ENCODE measurements around the gene DTHD1.

DTHD1 gene

GRCh38 chr4:36269533-36270173, 11.8 kb upstream of the DTHD1 start:
- DNase-seq (ENCODE audit: low read depth in 3 of 3), result no peak

- no peak for DNase-seq (ENCODE audit: low read depth in 3 of 3)
These were observed 8.1 kb upstream of the DTHD1 start for GRCh38 chr4:36273276-36273675.

GRCh38 chr4:36274158-36274557, 7.3 kb upstream of the DTHD1 start:
- DNase-seq (ENCODE audit: low read depth in 3 of 3), result no peak

- DNase-seq (ENCODE audit: low read depth in 3 of 3), result no peak
These were observed 3.9 kb upstream of the DTHD1 start for GRCh38 chr4:36277533-36277932.

GRCh38 chr4:36278789-36279188, 2.6 kb upstream of the DTHD1 start:
- DNase-seq (ENCODE audit: low read depth in 3 of 3), result no peak

- no peak for DNase-seq (ENCODE audit: low read depth in 3 of 3)
These were observed 861 bp upstream of the DTHD1 start for GRCh38 chr4:36280555-36280954.

GRCh38 chr4:36282503-36283030, 1.2 kb downstream of the DTHD1 start:
- no peak for DNase-seq (ENCODE audit: low read depth in 3 of 3)

GRCh38 chr4:36283912-36284465, 2.6 kb downstream of the DTHD1 start:
- no peak for DNase-seq (ENCODE audit: low read depth in 3 of 3)

- DNase-seq (ENCODE audit: low read depth in 3 of 3), result peak in 2 of 3 experiments; percentile 8 to 28
These were observed 4.5 kb downstream of the DTHD1 start for GRCh38 chr4:36285784-36286480.

- DNase-seq (ENCODE audit: low read depth in 3 of 3), result no peak
These were observed 5.1 kb downstream of the DTHD1 start for GRCh38 chr4:36286481-36286871.

- DNase-seq (ENCODE audit: low read depth in 3 of 3), result no peak
These were observed 7.5 kb downstream of the DTHD1 start for GRCh38 chr4:36288731-36289426.

GRCh38 chr4:36290641-36291040, 9.2 kb downstream of the DTHD1 start:
- DNase-seq (ENCODE audit: low read depth in 3 of 3), result no peak

GRCh38 chr4:36292556-36293188, 11.3 kb downstream of the DTHD1 start:
- no peak for DNase-seq (ENCODE audit: low read depth in 3 of 3)

GRCh38 chr4:36301127-36301526, 19.7 kb downstream of the DTHD1 start:
- no peak for DNase-seq (ENCODE audit: low read depth in 3 of 3)

GRCh38 chr4:36303426-36304137, 22.2 kb downstream of the DTHD1 start:
- no peak for DNase-seq (ENCODE audit: low read depth in 3 of 3)

GRCh38 chr4:36304138-36304681, 22.8 kb downstream of the DTHD1 start:
- DNase-seq (ENCODE audit: low read depth in 3 of 3), result no peak

- DNase-seq (ENCODE audit: low read depth in 3 of 3), result no peak
These were observed 26.7 kb downstream of the DTHD1 start for GRCh38 chr4:36308150-36308549.

GRCh38 chr4:36310216-36310615, 28.8 kb downstream of the DTHD1 start:
- DNase-seq (ENCODE audit: low read depth in 3 of 3), result no peak

- no peak for DNase-seq (ENCODE audit: low read depth in 3 of 3)
These were observed 29.4 kb downstream of the DTHD1 start for GRCh38 chr4:36310793-36311192.

- DNase-seq (ENCODE audit: low read depth in 3 of 3), result no peak
These were observed 31.1 kb downstream of the DTHD1 start for GRCh38 chr4:36312511-36312910.

GRCh38 chr4:36313301-36313700, 31.9 kb downstream of the DTHD1 start:
- DNase-seq (ENCODE audit: low read depth in 3 of 3), result no peak
